ENCODE measurements around the gene PCYOX1L.

PCYOX1L gene

DNA sequence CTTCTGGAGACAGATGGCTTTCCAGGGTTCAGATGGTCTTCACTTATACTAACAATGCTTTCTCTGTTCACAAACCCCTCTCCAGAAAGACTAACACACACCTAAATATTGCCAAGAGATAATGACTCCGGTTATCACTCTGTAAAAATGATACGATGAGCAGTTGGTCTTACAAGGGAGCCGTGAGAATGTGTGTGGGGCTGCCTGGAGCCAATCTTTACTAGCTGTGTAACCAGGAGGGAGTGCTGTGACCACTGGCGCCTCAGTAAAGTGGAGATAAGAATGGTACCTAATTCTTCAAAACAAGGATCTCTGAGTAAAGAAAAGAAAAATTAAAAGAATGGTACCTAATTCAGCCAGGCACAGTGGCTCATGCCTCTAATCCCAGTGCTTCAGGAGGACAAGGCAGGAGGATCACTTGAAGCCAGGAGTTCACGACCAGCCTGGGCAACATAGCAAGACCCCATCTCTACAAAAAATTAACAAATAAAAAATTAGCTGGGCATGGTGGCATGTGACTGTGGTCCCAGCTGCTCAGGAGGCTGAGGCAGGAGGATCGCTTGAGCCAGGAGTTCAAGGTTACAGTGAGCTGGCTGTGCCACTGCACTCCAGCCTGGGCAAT lies 61.2 kb downstream of the PCYOX1L start:
- H3K4me1 ChIP-seq (ENCODE audit: insufficient read depth, poor library complexity, severe bottlenecking) = no peaks in the 10 kb centered on the region

More for the DNA sequence above, 61.2 kb downstream of the PCYOX1L start:
- Histone ChIP-seq H3K9me3 (ENCODE audit: severe bottlenecking) (no peaks in the 10 kb centered on the region), H3K27me3 (ENCODE audit: insufficient read depth, poor library complexity, severe bottlenecking) (no peaks in the 10 kb centered on the region), H3K4me3 (ENCODE audit: severe bottlenecking) (no peak overlapping the region), H3K36me3 (ENCODE audit: low read depth) (no peaks in the 10 kb centered on the region), H3K27ac (ENCODE audit: poor library complexity, severe bottlenecking) (no peak overlapping the region)
- DNase-seq (ENCODE audit: low spot score) (no peak), ATAC-seq (ENCODE audit: low read depth) (no peak)
- TF ChIP-seq, protein P1, sequence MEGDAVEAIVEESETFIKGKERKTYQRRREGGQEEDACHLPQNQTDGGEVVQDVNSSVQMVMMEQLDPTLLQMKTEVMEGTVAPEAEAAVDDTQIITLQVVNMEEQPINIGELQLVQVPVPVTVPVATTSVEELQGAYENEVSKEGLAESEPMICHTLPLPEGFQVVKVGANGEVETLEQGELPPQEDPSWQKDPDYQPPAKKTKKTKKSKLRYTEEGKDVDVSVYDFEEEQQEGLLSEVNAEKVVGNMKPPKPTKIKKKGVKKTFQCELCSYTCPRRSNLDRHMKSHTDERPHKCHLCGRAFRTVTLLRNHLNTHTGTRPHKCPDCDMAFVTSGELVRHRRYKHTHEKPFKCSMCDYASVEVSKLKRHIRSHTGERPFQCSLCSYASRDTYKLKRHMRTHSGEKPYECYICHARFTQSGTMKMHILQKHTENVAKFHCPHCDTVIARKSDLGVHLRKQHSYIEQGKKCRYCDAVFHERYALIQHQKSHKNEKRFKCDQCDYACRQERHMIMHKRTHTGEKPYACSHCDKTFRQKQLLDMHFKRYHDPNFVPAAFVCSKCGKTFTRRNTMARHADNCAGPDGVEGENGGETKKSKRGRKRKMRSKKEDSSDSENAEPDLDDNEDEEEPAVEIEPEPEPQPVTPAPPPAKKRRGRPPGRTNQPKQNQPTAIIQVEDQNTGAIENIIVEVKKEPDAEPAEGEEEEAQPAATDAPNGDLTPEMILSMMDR (IDR thresholded peaks at IDR 0.05; ENCODE audit: poor library complexity, severe bottlenecking) = no peak
